DMS 273 (cell line): ENCODE results near the gene HECTD2.
"Not testable (repeated sequence)": the region's sequence is repeated elsewhere in the genome, so short reads cannot be mapped to it uniquely, and the experiment has no call there.

Source experiments
- DNase-seq: peaks from one replicate; lab custom pipeline; 2025; ENCODE audit not compliant: unreplicated experiment; lab: John Stamatoyannopoulos, UW

The HECTD2 gene

GRCh38 chr10:91534789-91535188, 124.6 kb downstream of the HECTD2 start:
- DNase-seq: not testable (repeated sequence)

GRCh38 chr10:91536111-91536510, 126.0 kb downstream of the HECTD2 start:
- DNase-seq: peak; percentile 85

- peak; percentile 13 for DNase-seq
These were observed 126.6 kb downstream of the HECTD2 start for GRCh38 chr10:91536733-91537132.

DNA sequence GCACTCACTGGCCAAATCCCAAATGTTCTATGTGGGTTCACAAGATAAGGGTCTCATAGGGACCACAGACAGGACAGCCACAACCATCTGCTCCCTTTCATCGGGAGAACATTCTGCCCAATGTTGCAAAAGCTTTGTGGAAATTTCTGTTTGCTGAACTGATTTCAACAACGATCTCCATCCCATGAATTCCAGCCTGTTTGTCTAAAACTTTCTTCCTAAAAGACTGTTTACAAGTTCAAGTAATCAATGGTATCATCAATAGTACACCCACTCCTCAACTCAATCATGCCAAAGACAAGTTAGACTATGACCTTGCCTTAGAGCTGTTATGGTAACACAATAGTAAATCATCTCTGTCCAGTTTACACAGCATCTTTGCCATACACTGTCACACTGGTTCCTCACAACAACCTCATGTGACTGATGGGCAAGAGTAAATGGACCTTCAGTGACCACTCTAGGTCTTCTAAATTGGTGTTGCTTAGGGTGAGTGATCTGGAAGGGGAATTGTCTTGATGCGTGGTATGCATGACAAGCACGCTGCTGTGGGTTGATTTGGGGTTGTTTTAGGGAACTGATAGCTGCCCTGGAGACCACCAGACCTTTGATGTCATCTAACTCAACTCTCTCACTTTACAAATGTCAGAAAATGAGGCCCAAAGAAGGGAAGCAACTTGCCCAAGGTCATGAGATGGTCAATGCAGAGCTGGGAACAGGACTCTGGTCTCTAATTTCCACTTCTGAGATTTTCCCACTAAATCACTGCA, 127.7 kb downstream of the HECTD2 start:
- DNase-seq: peak; percentile 61

- no peak for DNase-seq
These were observed 129.8 kb downstream of the HECTD2 start for GRCh38 chr10:91539930-91540329.

DNA sequence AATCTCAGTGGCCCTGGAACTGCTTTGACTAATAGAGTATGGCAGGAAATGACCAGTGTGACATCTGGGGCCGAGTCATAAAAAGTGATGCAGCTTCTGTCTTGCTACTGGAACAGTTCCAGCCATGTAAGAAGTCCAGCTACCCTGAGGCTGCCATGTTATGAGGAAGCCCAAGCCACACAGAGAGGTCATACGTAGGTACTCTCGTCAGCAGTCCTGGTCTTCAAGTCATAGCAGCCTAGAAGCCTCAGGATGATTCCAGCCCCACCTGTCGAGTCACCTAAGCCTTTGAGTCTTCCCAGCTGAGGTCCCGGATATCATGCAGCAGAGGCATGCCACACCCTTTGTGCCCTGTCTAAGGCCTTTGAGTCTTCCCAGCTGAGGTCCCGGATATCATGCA, 130.6 kb downstream of the HECTD2 start:
- peak; percentile 15 for DNase-seq

GRCh38 chr10:91541481-91541880, 131.3 kb downstream of the HECTD2 start:
- DNase-seq: peak; percentile 26

DNA sequence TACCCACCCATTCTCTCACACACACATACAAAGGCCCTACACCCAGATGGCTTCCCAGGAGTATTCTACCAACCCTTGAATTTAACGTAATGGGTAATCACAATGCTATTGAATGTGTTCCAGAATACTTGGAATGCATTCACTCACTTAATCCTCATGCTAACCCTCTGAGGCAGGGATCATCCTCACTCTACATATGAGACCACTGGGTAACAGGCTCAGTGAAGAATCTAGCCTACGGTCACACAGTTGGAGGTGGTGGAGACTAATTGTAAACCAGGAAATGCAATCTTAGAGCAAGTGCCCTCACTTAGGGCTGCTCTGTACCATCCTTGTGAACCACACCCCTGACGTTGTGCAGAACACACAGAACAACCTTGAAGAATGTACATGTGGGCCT, 135.2 kb downstream of the HECTD2 start:
- DNase-seq: no peak

GRCh38 chr10:91545838-91546237, 135.7 kb downstream of the HECTD2 start:
- no peak for DNase-seq

DNA sequence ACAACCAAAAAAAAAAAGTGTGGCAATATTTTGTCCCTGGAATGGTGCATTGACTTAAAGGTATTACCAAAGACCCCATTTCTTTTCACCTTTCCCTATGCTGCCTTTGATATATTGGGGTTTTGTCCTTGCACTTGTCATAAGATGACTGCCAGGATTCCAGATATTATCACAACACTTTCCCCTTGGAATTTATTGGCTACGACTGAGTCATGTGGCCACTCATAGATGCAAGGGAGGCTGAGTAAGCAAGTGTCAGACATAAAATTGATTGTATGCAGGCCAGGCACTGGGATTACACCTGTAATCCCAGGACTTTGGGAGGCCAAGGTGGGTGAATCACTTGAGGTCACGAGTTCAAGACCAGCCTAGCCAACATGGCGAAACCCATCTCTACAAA, 139.1 kb downstream of the HECTD2 start:
- DNase-seq: no peak

DNA sequence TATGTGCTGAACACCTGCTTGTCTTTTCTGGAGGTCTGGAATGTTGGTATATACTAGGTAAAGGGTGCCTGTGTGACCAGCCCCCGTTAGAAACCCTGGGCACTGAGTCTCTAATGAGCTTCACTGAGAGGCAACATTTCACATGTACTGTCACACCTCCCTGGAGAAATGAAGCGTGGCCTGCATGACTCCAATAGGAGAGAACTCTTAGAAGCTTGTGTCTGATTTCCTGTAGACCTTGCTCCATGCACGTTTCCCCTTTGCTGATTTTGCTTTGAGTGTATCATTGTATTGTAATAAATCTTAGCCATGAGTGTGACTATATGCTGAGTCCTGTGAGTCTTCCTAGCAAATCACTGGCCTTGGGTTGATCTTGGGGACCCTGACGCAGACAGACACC, 139.9 kb downstream of the HECTD2 start:
- DNase-seq: no peak

DNA sequence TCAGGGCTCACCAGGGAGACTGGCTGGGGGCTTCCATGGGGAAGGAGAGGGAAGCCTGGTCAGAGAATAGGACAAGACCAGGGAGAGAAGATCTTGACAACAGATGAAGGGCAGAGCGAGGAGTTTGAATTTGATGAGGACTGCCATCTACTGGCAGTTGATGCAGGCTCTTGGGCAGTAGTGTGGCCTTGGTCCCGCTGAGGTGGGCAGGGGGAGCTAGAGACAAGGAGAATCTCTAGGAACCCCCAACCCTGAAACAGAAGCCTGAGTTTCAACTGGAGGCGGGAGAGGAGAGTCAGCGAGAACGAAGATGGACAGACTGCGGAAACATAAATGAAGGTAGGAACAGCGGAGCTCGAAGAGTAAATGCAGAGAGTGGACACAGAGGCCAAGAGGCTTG, 141.7 kb downstream of the HECTD2 start:
- peak; percentile 79 for DNase-seq

DNA sequence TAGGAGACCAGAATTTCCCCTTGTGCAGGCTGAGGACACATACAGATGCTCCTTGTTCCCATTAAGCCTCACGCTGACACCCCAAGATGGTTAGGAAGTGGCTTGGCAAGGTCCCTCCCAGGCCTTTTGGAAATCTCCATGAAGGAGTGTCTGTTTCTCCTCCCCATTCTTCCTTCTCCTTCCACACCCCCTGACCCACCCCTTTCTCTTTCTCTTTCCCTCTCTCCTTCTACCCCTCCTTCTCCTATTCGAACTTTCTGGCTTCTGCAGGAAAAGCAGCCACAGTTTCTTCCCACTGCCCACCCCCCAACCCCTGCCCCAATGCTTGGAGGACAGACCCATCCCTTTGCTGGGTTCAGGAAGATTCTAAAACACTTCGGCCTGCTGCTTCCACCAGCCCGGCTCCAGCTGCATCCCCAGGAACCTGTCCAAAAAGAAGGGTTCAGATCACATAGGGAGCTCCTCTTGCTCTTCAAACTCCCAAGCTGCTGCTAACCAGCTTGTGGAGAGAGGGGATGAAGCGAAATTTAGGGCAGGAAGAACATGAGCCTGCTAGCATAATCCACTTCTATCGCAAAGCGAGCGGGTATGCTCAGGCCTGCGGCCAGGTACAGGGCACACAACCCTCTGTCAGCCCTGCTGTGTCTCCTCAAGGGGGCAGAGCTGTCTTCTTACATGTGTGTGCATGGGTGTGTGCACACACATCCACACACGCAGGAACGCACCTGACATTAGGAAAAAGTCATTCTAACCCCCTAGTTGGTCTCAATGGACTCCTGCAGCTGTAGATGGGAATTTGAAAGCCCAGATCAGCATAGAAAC, 142.3 kb downstream of the HECTD2 start:
- peak; percentile 18 for DNase-seq

DNA sequence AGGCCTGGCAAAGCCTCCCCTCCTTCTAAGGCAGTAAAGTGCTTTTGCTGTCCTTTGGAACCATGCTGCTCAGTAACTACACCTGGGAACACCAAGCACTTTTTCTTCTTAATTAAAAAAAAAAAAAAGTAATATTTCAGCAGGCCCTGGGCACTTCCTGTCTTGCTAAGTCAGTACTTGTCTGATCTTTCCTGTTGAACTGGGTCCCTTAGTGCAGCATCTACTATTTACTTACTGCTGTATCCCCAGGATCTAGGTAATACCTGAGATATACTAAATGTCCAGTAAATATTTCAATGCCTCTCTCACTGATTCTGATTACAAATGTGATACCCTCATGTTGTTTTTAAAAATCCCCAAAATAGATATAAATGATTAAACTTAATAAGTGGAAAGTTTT, 145.3 kb downstream of the HECTD2 start:
- DNase-seq: no peak

DNA sequence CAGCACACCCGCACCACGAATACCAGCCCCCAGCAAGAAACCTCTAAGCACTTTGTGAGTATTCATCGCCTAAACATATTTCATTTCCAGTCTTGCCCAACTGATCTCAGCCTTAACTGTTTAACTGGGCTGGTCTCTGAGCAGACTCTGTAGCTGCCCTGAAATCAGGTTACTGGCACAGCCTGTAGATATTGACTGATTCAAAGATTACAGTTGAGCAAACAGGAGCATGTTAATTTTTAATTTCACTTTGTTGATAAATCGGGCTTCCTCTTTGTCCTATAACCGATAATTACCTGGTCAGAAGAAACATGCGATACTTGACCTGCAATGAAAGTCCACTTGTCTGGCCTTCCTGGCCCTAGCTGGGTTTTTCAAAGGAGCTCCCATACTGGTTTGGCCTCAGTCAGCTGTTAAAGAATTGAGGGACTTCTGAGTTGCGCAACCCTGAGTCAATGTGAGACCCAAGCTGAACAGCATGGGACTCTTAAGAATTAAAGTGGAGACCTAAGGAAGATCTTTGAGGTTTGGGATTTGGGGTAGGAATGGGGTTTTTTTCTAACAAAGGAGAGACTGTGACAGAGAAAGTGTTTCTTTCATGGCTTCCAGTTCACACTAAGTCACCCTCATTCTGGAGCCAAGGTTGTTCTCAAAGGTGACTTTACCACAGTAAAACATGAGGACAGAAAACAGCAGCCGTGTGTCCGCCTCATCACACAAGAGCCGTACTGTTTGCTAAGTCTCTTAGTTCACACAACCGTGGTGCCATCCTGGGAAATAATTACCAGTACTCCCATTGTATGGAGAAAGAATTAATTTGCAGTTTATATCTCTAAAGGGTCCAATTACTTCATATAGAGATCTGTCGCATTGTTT, 146.8 kb downstream of the HECTD2 start:
- no peak for DNase-seq

- DNase-seq: no peak
These were observed 147.5 kb downstream of the HECTD2 start for GRCh38 chr10:91557651-91558111.

DNA sequence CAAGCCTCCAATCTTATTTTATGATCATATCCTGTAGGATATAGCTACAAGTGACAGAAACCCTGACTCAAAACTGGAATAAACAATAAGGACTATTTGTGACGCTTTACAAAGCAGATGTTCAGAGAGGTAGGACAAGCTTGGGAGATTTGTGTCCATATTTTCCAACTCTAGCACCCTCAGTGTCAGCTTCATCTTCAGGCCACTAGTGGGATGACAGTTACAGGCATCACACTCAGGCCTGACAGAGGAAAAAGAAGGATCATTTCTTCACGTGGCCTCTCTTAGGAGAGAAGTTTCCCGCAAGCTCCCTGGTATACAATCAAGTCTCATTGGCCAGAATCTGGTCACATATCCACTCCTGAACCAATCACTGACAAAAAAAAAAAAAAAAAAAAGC, 148.3 kb downstream of the HECTD2 start:
- no peak for DNase-seq

DNA sequence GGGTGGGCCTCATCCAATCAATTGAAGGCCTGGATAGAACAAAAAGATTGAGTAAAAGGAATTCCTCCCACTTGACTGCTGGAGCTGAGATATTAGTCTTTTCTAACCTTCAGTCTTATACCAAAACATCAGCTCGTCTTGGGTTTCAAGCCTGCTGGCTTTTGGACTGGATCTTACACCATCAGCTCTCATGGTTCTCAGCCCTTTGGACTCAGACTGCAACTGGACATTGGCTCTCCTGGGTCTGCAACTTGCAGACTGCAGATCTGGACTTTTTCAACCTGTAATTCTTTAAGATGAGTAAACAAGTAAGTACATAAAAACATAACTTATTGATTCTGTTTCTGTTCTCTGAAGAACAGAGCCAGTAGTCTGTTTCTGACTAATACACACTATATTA, 149.0 kb downstream of the HECTD2 start:
- no peak for DNase-seq

GRCh38 chr10:91559750-91560149, 149.6 kb downstream of the HECTD2 start:
- no peak for DNase-seq

DNA sequence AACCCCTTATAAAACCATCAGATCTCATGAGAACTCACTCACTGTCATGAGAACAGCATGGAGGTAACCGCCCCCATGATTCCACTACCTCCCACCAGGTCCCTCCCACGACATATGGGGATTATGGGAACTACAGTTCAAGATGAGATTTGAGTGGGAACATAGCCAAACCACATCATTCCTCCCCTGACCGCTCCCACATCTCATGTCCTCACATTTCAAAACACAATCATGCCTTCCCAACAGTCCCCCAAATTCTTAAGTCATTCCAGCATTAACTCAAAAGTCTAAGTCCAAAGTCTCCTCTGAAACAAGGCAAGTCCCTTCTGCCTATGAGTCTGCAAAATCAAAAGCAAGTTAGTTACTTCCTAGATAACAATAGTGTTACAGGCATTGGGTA, 150.7 kb downstream of the HECTD2 start:
- not testable (repeated sequence) for DNase-seq
